ENCODE measurements around the gene ARFGAP3. TPM values are rescaled to one million over a fixed set of nuclear protein-coding genes. Genes with fewer than 3 reads are reported as not detected.

The ARFGAP3 gene
- total RNA-seq, 4 donors from 2014 or later = 40.6 to 67.9 (median 49.1) TPM

GRCh38 chr22:42887120-42887519 lies 30.0 kb upstream of the ARFGAP3 start:
- Histone ChIP-seq H3K9me3 (no peaks in the 10 kb centered on the region), H3K27ac (no peak overlapping the region), H3K4me1 (peaks cover 0 to 19% (median 0%) of the 10 kb centered on the region in 3 donors), H3K4me3 (no peak overlapping the region), H3K27me3 (no peaks in the 10 kb centered on the region), H3K36me3 (peaks cover 0 to 100% of the 10 kb centered on the region in 2 donors)
- WGBS, 2 donors (ENCODE audit: low coverage in 1 of 2) = 53% methylated on average over 2 of the region's 7 CpGs; no CpG with 5 or more reads in 1 of the 2 donors
- no peak for TF ChIP-seq POLR2AphosphoS5 (IDR thresholded peaks at IDR 0.05)
- no peak for TF ChIP-seq POLR2A (IDR thresholded peaks at IDR 0.05)
- TF ChIP-seq EP300 (IDR thresholded peaks at IDR 0.05) = no peak
- no peak for ATAC-seq

GRCh38 chr22:42885446-42885845 lies 28.4 kb upstream of the ARFGAP3 start:
- no peak for ATAC-seq
- TF ChIP-seq EP300 (IDR thresholded peaks at IDR 0.05) (no peak), CTCF (IDR thresholded peaks at IDR 0.05) (no peak), POLR2A (IDR thresholded peaks at IDR 0.05) (no peak), POLR2AphosphoS5 (IDR thresholded peaks at IDR 0.05) (no peak)
- H3K4me1 ChIP-seq = peaks cover 0 to 15% (median 0%) of the 10 kb centered on the region in 3 donors
- H3K9me3 ChIP-seq = no peaks in the 10 kb centered on the region
- H3K4me3 ChIP-seq = no peak overlapping the region
- peaks cover 0 to 100% of the 10 kb centered on the region in 2 donors for H3K36me3 ChIP-seq
- peak overlapping the region in 2 of 4 donors; percentile 16 to 35 for H3K27ac ChIP-seq
- no peaks in the 10 kb centered on the region for H3K27me3 ChIP-seq
- WGBS, 2 donors (ENCODE audit: low coverage in 1 of 2) = 80% methylated on average over 3 of the region's 9 CpGs; no CpG with 5 or more reads in 1 of the 2 donors

- Histone ChIP-seq H3K36me3 (peaks cover 0 to 100% of the 10 kb centered on the region in 2 donors), H3K9me3 (no peaks in the 10 kb centered on the region), H3K27ac (peak overlapping the region in 2 of 4 donors; percentile 16 to 35), H3K4me3 (no peak overlapping the region), H3K4me1 (peaks cover 0 to 15% (median 0%) of the 10 kb centered on the region in 3 donors), H3K27me3 (no peaks in the 10 kb centered on the region)
- TF ChIP-seq CTCF (IDR thresholded peaks at IDR 0.05) (no peak), POLR2A (IDR thresholded peaks at IDR 0.05) (no peak), EP300 (IDR thresholded peaks at IDR 0.05) (no peak), POLR2AphosphoS5 (IDR thresholded peaks at IDR 0.05) (no peak)
- WGBS, 2 donors (ENCODE audit: low coverage in 1 of 2) = 68% methylated on average over 3 of the region's 7 CpGs; no CpG with 5 or more reads in 1 of the 2 donors
- no peak for ATAC-seq
Measured at GRCh38 chr22:42884616-42885375, 27.7 kb upstream of the ARFGAP3 start.

- TF ChIP-seq POLR2AphosphoS5 (IDR thresholded peaks at IDR 0.05) (no peak), EP300 (IDR thresholded peaks at IDR 0.05) (no peak), CTCF (IDR thresholded peaks at IDR 0.05) (no peak), POLR2A (IDR thresholded peaks at IDR 0.05) (no peak)
- Histone ChIP-seq H3K9me3 (no peaks in the 10 kb centered on the region), H3K27me3 (no peaks in the 10 kb centered on the region), H3K27ac (no peak overlapping the region), H3K4me1 (peaks cover 0 to 15% (median 0%) of the 10 kb centered on the region in 3 donors), H3K4me3 (no peak overlapping the region), H3K36me3 (peaks cover 0 to 100% of the 10 kb centered on the region in 2 donors)
- no peak for ATAC-seq
- WGBS, 2 donors (ENCODE audit: low coverage in 1 of 2) = 98 to 100% methylated on average over 2 to 5 of the region's 9 CpGs
Measured at GRCh38 chr22:42883970-42884369, 26.9 kb upstream of the ARFGAP3 start.

GRCh38 chr22:42883121-42883520 lies 26.0 kb upstream of the ARFGAP3 start:
- Histone ChIP-seq H3K36me3 (peaks cover 0 to 100% of the 10 kb centered on the region in 2 donors), H3K27ac (peak overlapping the region in 2 of 4 donors; percentile 26 to 31), H3K4me1 (peaks cover 0 to 15% (median 0%) of the 10 kb centered on the region in 3 donors), H3K9me3 (no peaks in the 10 kb centered on the region), H3K27me3 (no peaks in the 10 kb centered on the region), H3K4me3 (no peak overlapping the region)
- no peak for ATAC-seq
- TF ChIP-seq POLR2AphosphoS5 (IDR thresholded peaks at IDR 0.05) (no peak), EP300 (IDR thresholded peaks at IDR 0.05) (no peak), POLR2A (IDR thresholded peaks at IDR 0.05) (no peak), CTCF (IDR thresholded peaks at IDR 0.05) (no peak)
- WGBS, 2 donors (ENCODE audit: low coverage in 1 of 2) = 88 to 100% methylated on average over 1 to 6 of the region's 8 CpGs

Measured in gastroesophageal sphincter (tissue), 4 donors.